B cell (primary cell): ENCODE measurements around the gene PTGES. TPM values are rescaled to one million over a fixed set of nuclear protein-coding genes. Genes with fewer than 3 reads are reported as not detected.

ENCODE experiments used
- ATAC-seq: fragments of 200-7000 bp; cut with Tn5 transposase; one replicate; pipeline ENCODE4 v1.10.0; 2021; ENCODE audit warnings: low read depth, mild to moderate bottlenecking, moderate number of reproducible peaks, moderate library complexity
- CTCF ChIA-PET: fragments of 350-600 bp; sonication (Branson Sonifier 250); formaldehyde crosslinking; loops from one replicate; lab custom pipeline; 2021; ENCODE audit warnings: antibody characterized with exemption, inconsistent platforms; lab: Charles Lee
- POLR2A ChIA-PET: fragments of 350-600 bp; sonication (Branson Sonifier 250); formaldehyde crosslinking; loops from one replicate; lab custom pipeline; 2021; ENCODE audit warnings: antibody characterized with exemption; lab: Charles Lee
- DNase-seq: peaks from one replicate; pipeline ENCODE4 v3.0.0; 2013
- H2AFZ ChIP-seq: 2 replicates; pipeline ENCODE4 v1.6.1; 2012; ENCODE audit warnings: mild to moderate bottlenecking, low read depth, low read length; ENCODE audit not compliant: insufficient read depth, poor library complexity, severe bottlenecking
- H3K27ac ChIP-seq, 2 donors: 1 replicate in 1 of 2; 2 replicates in 1 of 2; pipeline ENCODE4 v1.5.1; 2012 to 2013; ENCODE audit warnings: low read length in 2 of 2, mild to moderate bottlenecking in 2 of 2, moderate library complexity in 1 of 2
- H3K27me3 ChIP-seq, 4 experiments: fragments of 200-600 bp in 1 of 4; sonication (generic) in 1 of 4; replicated peaks in 1 of 4; 1 replicate in 2 of 4; 2 replicates in 2 of 4; pipeline versions ENCODE4 v1.6.1 to v1.7.0; 2013 to 2016; ENCODE audit warnings: low read length in 3 of 4, mild to moderate bottlenecking in 2 of 4, mixed read lengths in 1 of 4, moderate library complexity in 1 of 4; ENCODE audit not compliant: insufficient read depth in 4 of 4, control insufficient read depth in 3 of 4; ENCODE audit errors: control extremely low read depth in 1 of 4
- H3K36me3 ChIP-seq, 2 experiments: replicated peaks in 1 of 2; 1 replicate in 1 of 2; 2 replicates in 1 of 2; pipeline versions ENCODE4 v1.6.1 to v1.7.1; 2013; ENCODE audit warnings: low read length in 1 of 2; ENCODE audit not compliant: insufficient read depth in 2 of 2, control insufficient read depth in 1 of 2; ENCODE audit errors: control extremely low read depth in 1 of 2, extremely low read depth in 1 of 2
- H3K4me1 ChIP-seq, 2 donors: fragments of 200-600 bp in 1 of 2; sonication (generic) in 1 of 2; 1 replicate in 1 of 2; 2 replicates in 1 of 2; pipeline versions ENCODE4 v1.5.1 to v1.6.1; 2013 to 2017; ENCODE audit warnings: low read length in 2 of 2; ENCODE audit not compliant: control insufficient read depth in 2 of 2, insufficient read depth in 2 of 2
- H3K4me2 ChIP-seq: replicated peaks from 2 replicates; pipeline ENCODE3; 2012; ENCODE audit warnings: mild to moderate bottlenecking, low read depth, low read length; ENCODE audit not compliant: poor library complexity, severe bottlenecking
- H3K4me3 ChIP-seq, 5 experiments: fragments of 200-600 bp in 1 of 5; sonication (generic) in 1 of 5; 1 replicate in 3 of 5; 2 replicates in 2 of 5; pipeline versions ENCODE4 v1.5.1 to v1.7.0; 2011 to 2016; ENCODE audit warnings: low read length in 4 of 5, mild to moderate bottlenecking in 4 of 5, low read depth in 2 of 5, control low read depth in 1 of 5, moderate library complexity in 1 of 5; ENCODE audit not compliant: insufficient read depth in 1 of 5; ENCODE audit errors: control extremely low read depth in 1 of 5, extremely low read depth in 1 of 5
- H3K79me2 ChIP-seq: fragments of 200-600 bp; sonication (generic); one replicate; pipeline ENCODE4 v1.6.0; 2016; ENCODE audit warnings: low read length; ENCODE audit not compliant: control insufficient read depth, insufficient read depth
- H3K9ac ChIP-seq: fragments of 200-600 bp; sonication (generic); 2 replicates; pipeline ENCODE4 v1.6.1; 2017; ENCODE audit warnings: mild to moderate bottlenecking, low read length, moderate library complexity
- H3K9me3 ChIP-seq, 3 donors: one replicate each; pipeline versions ENCODE4 v1.6.1 to v1.7.1; 2013; ENCODE audit warnings: low read length in 2 of 3; ENCODE audit not compliant: control insufficient read depth in 2 of 3, insufficient read depth in 1 of 3; ENCODE audit errors: control extremely low read depth in 1 of 3
- H4K20me1 ChIP-seq: 2 replicates; pipeline ENCODE4 v1.6.0; 2012; ENCODE audit warnings: mild to moderate bottlenecking, low read length; ENCODE audit not compliant: insufficient read depth, control insufficient read depth, poor library complexity, severe bottlenecking
- H3K27ac Mint-ChIP-seq: one replicate; pipeline ENCODE4 v1.8.0; 2021; ENCODE audit warnings: mixed read lengths
- H3K27me3 Mint-ChIP-seq: one replicate; pipeline ENCODE4 v1.8.0; 2021; ENCODE audit warnings: mixed read lengths
- H3K4me1 Mint-ChIP-seq: one replicate; pipeline ENCODE4 v1.8.0; 2021; ENCODE audit warnings: mixed read lengths
- H3K4me3 Mint-ChIP-seq: one replicate; pipeline ENCODE4 v1.8.0; 2021; ENCODE audit warnings: mixed read lengths
- H3K9me3 Mint-ChIP-seq: one replicate; pipeline ENCODE4 v1.8.0; 2022; ENCODE audit warnings: mixed read lengths; ENCODE audit not compliant: insufficient read depth
- CTCF ChIP-seq: fragments of 200-600 bp; IDR thresholded peaks from one replicate; pipeline ENCODE4 v1.8.0; 2022; ENCODE audit warnings: antibody characterized with exemption, mild to moderate bottlenecking
- EZH2 ChIP-seq: IDR thresholded peaks from 2 replicates; pipeline ENCODE4 v1.6.1; 2012; ENCODE audit warnings: borderline replicate concordance, low read depth, mild to moderate bottlenecking, moderate library complexity, low read length; ENCODE audit not compliant: insufficient read depth, poor library complexity, severe bottlenecking
- WGBS: methylation state at CpG from one replicate; pipeline ENCODE4 v1.1.5; 2013; ENCODE audit warnings: missing lambda C conversion rate; ENCODE audit not compliant: insufficient coverage; 5-methylcytosine and 5-hydroxymethylcytosine counted together
- intact Hi-C: fragments of 100-400 bp; cut with micrococcal nuclease; formaldehyde crosslinking; loops from one replicate; pipeline ENCODE4 v1.10.0; 2022
- polyA plus RNA-seq: library from polyadenylated mRNA; depleted of rRNA; stranded (reverse); fragments of >200 nt; gene quantifications from 2 replicates; pipeline ENCODE4 v1.2.3, GENCODE V29; 2012
- total RNA-seq, 2 donors: library from RNA; stranded (reverse); fragments of 120-200 nt in 1 of 2; gene quantifications; 1 replicate in 1 of 2; 2 replicates in 1 of 2; pipeline versions ENCODE4 v1.2.3 to v1.2.4, GENCODE V29; 2013 to 2022

Gene PTGES
- total and polyA plus RNA-seq, 2 donors (not counting 1 experiment from before 2014, with no cell fraction given) = not detected

- H3K4me1 Mint-ChIP-seq = no peaks in the 10 kb centered on the region
- H4K20me1 ChIP-seq = no peaks in the 10 kb centered on the region
- no peak overlapping the region for H3K4me3 ChIP-seq
- no peaks in the 10 kb centered on the region for H3K9me3 Mint-ChIP-seq
- CTCF ChIA-PET = interaction anchor here (1.1 to 4.2 kb wide), 2 partner anchors 10 to 46 kb away, joined by 5 to 36 read pairs; no protein-coding TSS in a partner anchor
- intact Hi-C loops = no loop called here
- WGBS = 92% methylated on average over 5 of the region's 7 CpGs
- no peaks in the 10 kb centered on the region for H3K9me3 ChIP-seq
- H3K4me2 ChIP-seq = no peak overlapping the region
- peaks cover 5% of the 10 kb centered on the region in 2 donors for H3K4me1 ChIP-seq
- DNase-seq = no peak
- POLR2A ChIA-PET = interaction anchor here (0.7 kb wide), 1 partner anchor 74 kb away, joined by 5 read pairs; no protein-coding TSS in a partner anchor
- no peak overlapping the region for H3K9ac ChIP-seq
- no peak overlapping the region for H3K4me3 Mint-ChIP-seq
- no peak overlapping the region for H3K27ac ChIP-seq
- H3K79me2 ChIP-seq = no peaks in the 10 kb centered on the region
- TF ChIP-seq CTCF (no peak), EZH2 (no peak)
- H3K27me3 Mint-ChIP-seq = peaks cover 23% of the 10 kb centered on the region
- H3K27me3 ChIP-seq = peaks cover 0 to 14% (median 3%) of the 10 kb centered on the region in 4 experiments
- H3K27ac Mint-ChIP-seq = no peak overlapping the region
- H3K36me3 ChIP-seq = no peaks in the 10 kb centered on the region
- H2AFZ ChIP-seq = no peak overlapping the region
- no peak for ATAC-seq
Observed at GRCh38 chr9:129728744-129729143, 24.1 kb downstream of the PTGES start.

GRCh38 chr9:129726322-129727160 lies 26.3 kb downstream of the PTGES start:
- 22% methylated on average over 18 of the region's 23 CpGs for WGBS
- DNase-seq = peak; percentile 56

More at GRCh38 chr9:129726322-129727160, 26.3 kb downstream of the PTGES start:
- peak; percentile 75 for ATAC-seq
- peak overlapping the region; percentile 64 for H2AFZ ChIP-seq
- no peaks in the 10 kb centered on the region for H3K36me3 ChIP-seq
- H3K79me2 ChIP-seq = no peaks in the 10 kb centered on the region
- no peaks in the 10 kb centered on the region for H4K20me1 ChIP-seq
- Mint-ChIP-seq H3K27me3 (peaks cover 26% of the 10 kb centered on the region), H3K9me3 (no peaks in the 10 kb centered on the region), H3K27ac (no peak overlapping the region), H3K4me1 (no peaks in the 10 kb centered on the region), H3K4me3 (peak overlapping the region; percentile 26)
- H3K4me1 ChIP-seq = peaks cover 5% of the 10 kb centered on the region in 2 donors
- peak overlapping the region; percentile 48 for H3K4me2 ChIP-seq
- ChIA-PET POLR2A (no interaction called here), CTCF (interaction anchor here (0.6 to 4.2 kb wide), 13 partner anchors 12 to 1413 kb away, joined by 3 to 36 read pairs (median 3); partner anchors contain the start of gene NTMT1)
- no peak overlapping the region for H3K4me3 ChIP-seq
- no peak overlapping the region for H3K27ac ChIP-seq
- H3K27me3 ChIP-seq = peaks cover 0 to 14% (median 5%) of the 10 kb centered on the region in 4 experiments
- H3K9ac ChIP-seq = no peak overlapping the region
- intact Hi-C loops = loop anchor here (1.0 kb wide), 1 partner anchor 57 kb away; no protein-coding TSS in a partner anchor
- no peaks in the 10 kb centered on the region for H3K9me3 ChIP-seq
- TF ChIP-seq CTCF = peak; percentile 81
- no peak for TF ChIP-seq EZH2
